ENCODE measurements around the gene MUSK. TPM values are rescaled to one million over a fixed set of nuclear protein-coding genes. Genes with fewer than 3 reads are reported as not detected.

The MUSK gene
- total and polyA plus RNA-seq, 2 of the 4 experiments (the other 2 are of a cell fraction), result 0.07 to 0.18 TPM

DNA sequence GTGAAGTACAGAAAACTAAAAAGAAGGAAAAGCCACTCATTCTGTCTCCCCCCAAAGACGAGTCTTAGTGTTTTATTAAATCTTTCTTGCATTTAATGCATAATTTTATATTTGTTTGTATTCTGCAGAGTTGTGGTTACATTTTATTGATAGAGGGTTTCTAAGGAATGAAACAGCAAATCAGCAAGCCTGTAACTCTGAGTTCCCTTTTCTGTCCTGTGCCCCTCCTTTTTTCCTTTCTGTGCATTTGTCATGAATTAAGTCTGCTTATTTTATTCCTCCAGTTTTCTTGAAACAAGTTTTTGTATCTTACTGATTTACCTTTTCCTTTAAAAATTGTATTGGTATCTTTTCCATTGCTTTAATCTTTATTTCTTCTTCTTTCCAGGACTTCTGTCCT is 132.8 kb downstream of the MUSK start:
- Histone ChIP-seq H3K23ac (ENCODE audit: low read depth, low read length) (no peak overlapping the region), H3K4me2 (ENCODE audit: low read depth, low read length) (peak overlapping the region; percentile 18; the same call in 1 of the 2 replicates), H3K4ac (ENCODE audit: low read depth, low read length) (peak overlapping the region; percentile 97), H3K4me1 (ENCODE audit: control insufficient read depth, insufficient read depth, low read length) (peaks cover 19% of the 10 kb centered on the region), H2BK5ac (ENCODE audit: low read depth, low read length, poor library complexity, severe bottlenecking) (peak overlapping the region; percentile 96), H3K14ac (replicated peaks; ENCODE audit: low read depth, low read length) (peak overlapping the region; percentile 91; the same call in 1 of the 2 replicates), H3K56ac (ENCODE audit: extremely low read depth, insufficient read depth, low read length) (peak overlapping the region; percentile 76; the same call in 1 of the 2 replicates), H2BK120ac (ENCODE audit: low read depth, low read length) (peak overlapping the region; percentile 99), H2AK5ac (ENCODE audit: low read depth, low read length) (no peak overlapping the region), H3K9me1 (ENCODE audit: insufficient read depth, low read length) (peaks cover 13% of the 10 kb centered on the region), H2AFZ (replicated peaks; ENCODE audit: low read length, poor library complexity) (no peak overlapping the region), H3K36me3 (ENCODE audit: control insufficient read depth, insufficient read depth, low read length) (no peaks in the 10 kb centered on the region), H3K18ac (ENCODE audit: low read depth, low read length) (peak overlapping the region; percentile 98), H4K20me1 (ENCODE audit: insufficient read depth, low read length) (no peaks in the 10 kb centered on the region), H3K79me1 (ENCODE audit: low read depth in 1 of 2, low read length in 2 of 2) (peaks cover 15 to 26% of the 10 kb centered on the region in 2 experiments), H3K4me3 (ENCODE audit: insufficient read depth, low read depth, low read length) (no peak overlapping the region), H3K9ac (ENCODE audit: low read depth, low read length) (peak overlapping the region; percentile 40; the same call in 1 of the 2 replicates), H3K27me3 (ENCODE audit: control insufficient read depth, insufficient read depth, low read length) (no peaks in the 10 kb centered on the region), H2BK15ac (ENCODE audit: low read depth, low read length) (no peak overlapping the region), H3K9me3 (ENCODE audit: control insufficient read depth, insufficient read depth, low read length) (no peaks in the 10 kb centered on the region), H3K27ac (ENCODE audit: insufficient read depth, low read length) (peak overlapping the region; percentile 93; the same call in 1 of the 2 replicates), H2AK9ac (replicated peaks; ENCODE audit: low read depth, low read length, poor library complexity) (no peak overlapping the region), H4K8ac (ENCODE audit: low read depth in 2 of 2, low read length in 2 of 2) (peak overlapping the region; percentile 86 to 98; a peak in 3 of 4 replicates), H2BK20ac (ENCODE audit: low read depth, low read length) (peak overlapping the region; percentile 100; the same call in 1 of the 2 replicates), H4K91ac (ENCODE audit: insufficient read depth, low read depth, low read length) (0 out of 2 replicates have a peak overlapping the region, but pooled peaks have one; percentile 98), H4K5ac (ENCODE audit: low read depth, low read length) (peak overlapping the region; percentile 99; the same call in 1 of the 2 replicates)
- intact Hi-C loops (cut with micrococcal nuclease) (no loop called here), dilution Hi-C loops (cut with HindIII; ENCODE audit: low sequenced_read_pairs, unreplicated experiment) (loop anchor here (25.0 kb wide), 1 partner anchor 89 kb away; no protein-coding TSS in a partner anchor), in situ Hi-C loops (cut with MboI; ENCODE audit: low sequenced_read_pairs) (no loop called here)
- BruUV-seq (replicated peaks), result no TSS peak
- no peak for TF ChIP-seq RCOR1 (IDR thresholded peaks at IDR 0.05; ENCODE audit: insufficient replicate concordance, low read length)
- no peak for TF ChIP-seq RFX5 (IDR thresholded peaks at IDR 0.05; ENCODE audit: low read depth, low read length)
- no peak for TF ChIP-seq FOS (IDR thresholded peaks at IDR 0.05; ENCODE audit: low read depth, low read length)
- no peak for TF ChIP-seq POLR2A (IDR thresholded peaks at IDR 0.05; ENCODE audit: low read depth, low read length)
- no peak for TF ChIP-seq MXI1 (IDR thresholded peaks at IDR 0.05; ENCODE audit: borderline replicate concordance, low read depth, low read length)
- TF ChIP-seq RAD21 (IDR thresholded peaks at IDR 0.05; ENCODE audit: low read length), result no peak
- TF ChIP-seq, protein P1, sequence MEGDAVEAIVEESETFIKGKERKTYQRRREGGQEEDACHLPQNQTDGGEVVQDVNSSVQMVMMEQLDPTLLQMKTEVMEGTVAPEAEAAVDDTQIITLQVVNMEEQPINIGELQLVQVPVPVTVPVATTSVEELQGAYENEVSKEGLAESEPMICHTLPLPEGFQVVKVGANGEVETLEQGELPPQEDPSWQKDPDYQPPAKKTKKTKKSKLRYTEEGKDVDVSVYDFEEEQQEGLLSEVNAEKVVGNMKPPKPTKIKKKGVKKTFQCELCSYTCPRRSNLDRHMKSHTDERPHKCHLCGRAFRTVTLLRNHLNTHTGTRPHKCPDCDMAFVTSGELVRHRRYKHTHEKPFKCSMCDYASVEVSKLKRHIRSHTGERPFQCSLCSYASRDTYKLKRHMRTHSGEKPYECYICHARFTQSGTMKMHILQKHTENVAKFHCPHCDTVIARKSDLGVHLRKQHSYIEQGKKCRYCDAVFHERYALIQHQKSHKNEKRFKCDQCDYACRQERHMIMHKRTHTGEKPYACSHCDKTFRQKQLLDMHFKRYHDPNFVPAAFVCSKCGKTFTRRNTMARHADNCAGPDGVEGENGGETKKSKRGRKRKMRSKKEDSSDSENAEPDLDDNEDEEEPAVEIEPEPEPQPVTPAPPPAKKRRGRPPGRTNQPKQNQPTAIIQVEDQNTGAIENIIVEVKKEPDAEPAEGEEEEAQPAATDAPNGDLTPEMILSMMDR (conservative IDR thresholded peaks at IDR 0.05; ENCODE audit: low read depth, low read length), result no peak
- TF ChIP-seq, protein P2, sequence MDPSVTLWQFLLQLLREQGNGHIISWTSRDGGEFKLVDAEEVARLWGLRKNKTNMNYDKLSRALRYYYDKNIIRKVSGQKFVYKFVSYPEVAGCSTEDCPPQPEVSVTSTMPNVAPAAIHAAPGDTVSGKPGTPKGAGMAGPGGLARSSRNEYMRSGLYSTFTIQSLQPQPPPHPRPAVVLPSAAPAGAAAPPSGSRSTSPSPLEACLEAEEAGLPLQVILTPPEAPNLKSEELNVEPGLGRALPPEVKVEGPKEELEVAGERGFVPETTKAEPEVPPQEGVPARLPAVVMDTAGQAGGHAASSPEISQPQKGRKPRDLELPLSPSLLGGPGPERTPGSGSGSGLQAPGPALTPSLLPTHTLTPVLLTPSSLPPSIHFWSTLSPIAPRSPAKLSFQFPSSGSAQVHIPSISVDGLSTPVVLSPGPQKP (IDR thresholded peaks at IDR 0.05; ENCODE audit: borderline replicate concordance, low read depth, low read length), result no peak
- TF ChIP-seq SMC3 (IDR thresholded peaks at IDR 0.05; ENCODE audit: low read depth, low read length), result no peak
- no peak for TF ChIP-seq CEBPB (IDR thresholded peaks at IDR 0.05; ENCODE audit: low read depth, low read length)
- no peak for TF ChIP-seq BHLHE40 (IDR thresholded peaks at IDR 0.05; ENCODE audit: low read depth, low read length)
- no peak for TF ChIP-seq NFE2L2 (IDR thresholded peaks at IDR 0.05; ENCODE audit: low read depth, low read length)
- TF ChIP-seq CHD1 (IDR thresholded peaks at IDR 0.05; ENCODE audit: low read depth, low read length), result no peak
- TF ChIP-seq USF2 (IDR thresholded peaks at IDR 0.05; ENCODE audit: low read depth, low read length), result no peak
- no peak for TF ChIP-seq MAFK (IDR thresholded peaks at IDR 0.05; ENCODE audit: low read depth, low read length)
- POLR2A ChIA-PET (ENCODE audit: unreplicated experiment), result interaction anchor here (0.6 to 1.8 kb wide), 2 partner anchors 233 to 610 kb away, joined by 9 to 11 read pairs; no protein-coding TSS in a partner anchor
- ATAC-seq (ENCODE audit: low read depth) (peak; percentile 6; the same call in 1 of the 2 replicates), DNase-seq (no peak)
- WGBS, 2 experiments (ENCODE audit: extremely low coverage in 2 of 2, insufficient read length in 1 of 2), result no CpG with 5 or more reads among the region's 1 CpG
- CTCF ChIA-PET, result interaction anchor here (1.4 kb wide), 1 partner anchor 103 kb away, joined by 3 read pairs; no protein-coding TSS in a partner anchor

Measured in IMR-90 (cell line).